GM12865 (cell line): ENCODE measurements around the gene MAEA.

Source experiments
- DNase-seq: peaks from one replicate; pipeline ENCODE4 v3.0.0; 2010; ENCODE audit warnings: low read depth
- H3K4me3 ChIP-seq: 2 replicates; pipeline ENCODE4 v1.5.1; 2011; ENCODE audit warnings: mild to moderate bottlenecking, low read depth, low read length, control low read depth
- CTCF ChIP-seq: IDR thresholded peaks from 2 replicates; pipeline ENCODE4 v1.5.1; 2011; ENCODE audit warnings: low read length, control low read depth, low read depth, inconsistent platforms; ENCODE audit not compliant: insufficient read depth; ENCODE audit errors: missing control alignments

Gene MAEA

GRCh38 chr4:1258457-1258856, 31.2 kb upstream of the MAEA start:
- H3K4me3 ChIP-seq: no peak overlapping the region
- no peak for DNase-seq
- TF ChIP-seq CTCF: no peak

- peak; percentile 63 for DNase-seq
- peak overlapping the region; percentile 5; the same call in 1 of the 2 replicates for H3K4me3 ChIP-seq
- TF ChIP-seq CTCF: no peak
These were observed 29.7 kb upstream of the MAEA start for GRCh38 chr4:1259966-1260365.

GRCh38 chr4:1260418-1261106, 29.1 kb upstream of the MAEA start:
- DNase-seq: no peak
- TF ChIP-seq CTCF: no peak
- no peak overlapping the region for H3K4me3 ChIP-seq

- no peak for TF ChIP-seq CTCF
- no peak for DNase-seq
- no peak overlapping the region for H3K4me3 ChIP-seq
These were observed 28.4 kb upstream of the MAEA start for GRCh38 chr4:1261107-1261928.

DNA sequence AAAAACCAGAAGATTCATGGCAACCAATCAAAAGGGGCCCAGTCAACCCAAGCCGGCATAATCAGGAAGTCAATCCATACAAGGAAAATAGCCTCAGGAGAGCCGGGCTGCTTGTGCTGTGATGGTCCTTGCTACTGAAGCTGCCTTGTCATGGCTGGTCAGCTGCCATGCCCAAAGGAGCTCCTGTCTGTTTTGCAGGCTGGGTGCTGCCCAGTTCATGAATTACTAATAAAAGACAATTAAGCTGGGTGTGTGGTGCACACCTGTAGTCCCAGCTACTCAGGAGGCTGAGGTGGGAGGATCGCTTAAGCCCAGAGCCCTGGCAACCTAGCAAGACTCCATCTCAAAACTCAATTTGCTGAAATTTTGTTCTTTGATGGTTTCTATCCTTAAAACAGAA, 24.7 kb upstream of the MAEA start:
- DNase-seq: no peak
- no peak overlapping the region for H3K4me3 ChIP-seq
- no peak for TF ChIP-seq CTCF

DNA sequence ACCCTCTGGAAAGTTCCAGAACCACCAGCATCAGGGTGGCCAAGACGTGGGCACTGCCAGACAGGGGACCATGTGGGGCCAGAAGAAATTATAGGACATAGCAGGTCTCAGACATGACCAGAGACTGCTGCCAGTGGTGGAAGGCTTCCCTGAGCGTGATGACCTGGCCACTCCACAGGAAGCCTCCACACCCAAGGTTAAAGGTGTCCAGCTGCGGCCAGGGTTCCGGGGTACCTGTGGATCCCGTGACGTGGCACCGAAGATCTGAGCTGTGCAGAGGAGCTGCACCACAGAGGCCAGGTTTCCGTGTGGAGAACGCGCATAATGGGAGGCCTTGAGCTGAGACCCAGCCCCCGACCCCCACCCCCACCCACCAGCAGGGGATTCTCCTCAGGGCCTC, 24.3 kb upstream of the MAEA start:
- DNase-seq: no peak
- TF ChIP-seq CTCF: no peak
- H3K4me3 ChIP-seq: no peak overlapping the region
